ENCODE results near the gene DDX41. TPM values are rescaled to one million over a fixed set of nuclear protein-coding genes. Genes with fewer than 3 reads are reported as not detected.

The DDX41 gene
- 96.0 and 120 TPM in 2 replicates for total RNA-seq

DNA sequence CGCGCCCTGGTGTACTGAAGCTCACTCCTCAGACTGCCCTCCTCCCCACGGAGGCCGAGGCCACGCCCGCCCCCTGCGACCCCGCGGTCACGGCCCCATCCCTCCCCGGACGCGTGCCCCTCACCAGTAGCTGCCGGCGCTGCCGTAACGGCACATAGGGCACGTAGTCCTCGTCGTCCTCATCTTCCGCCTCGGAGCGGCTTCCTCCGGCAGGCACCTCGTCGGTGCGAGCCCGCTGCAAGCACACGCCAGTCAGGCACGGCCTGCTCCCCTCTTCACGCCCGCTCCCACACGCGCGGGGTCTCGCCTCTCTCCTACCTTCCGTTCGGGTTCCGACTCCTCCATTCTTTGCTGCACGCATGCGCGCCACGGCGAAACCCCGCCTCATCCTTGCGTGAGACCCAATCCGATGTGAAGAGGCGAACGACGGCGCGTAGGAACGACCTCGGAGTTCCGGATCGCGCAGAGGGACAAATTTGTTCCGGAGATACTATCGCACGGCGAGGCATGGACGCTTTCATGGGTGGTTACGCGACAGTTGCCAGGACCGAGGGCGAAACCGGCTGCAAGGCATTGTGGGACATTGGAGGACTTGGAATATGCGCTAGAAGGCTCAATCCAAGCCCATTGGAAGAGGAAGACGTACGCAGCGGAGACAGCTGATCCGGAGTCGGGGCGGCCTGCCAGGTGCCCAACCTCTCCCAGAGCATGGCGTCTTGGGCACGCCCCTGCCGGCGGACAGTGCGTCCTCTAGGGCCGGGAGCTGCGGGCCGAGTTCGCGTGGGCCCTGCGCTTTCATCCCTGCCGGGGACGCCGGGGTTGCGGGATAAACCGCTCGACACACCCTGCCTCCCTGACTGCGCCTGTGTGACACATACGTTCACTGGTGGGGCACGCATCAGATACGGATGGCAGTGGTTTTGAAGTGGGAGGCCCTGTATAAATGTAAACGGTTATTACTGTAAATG is at the start of gene DDX41:
DDX41 (minus strand) TSS at position 361 of the 968 bp plus-strand sequence; CDS start at position 345, 16 bp downstream.

DNA sequence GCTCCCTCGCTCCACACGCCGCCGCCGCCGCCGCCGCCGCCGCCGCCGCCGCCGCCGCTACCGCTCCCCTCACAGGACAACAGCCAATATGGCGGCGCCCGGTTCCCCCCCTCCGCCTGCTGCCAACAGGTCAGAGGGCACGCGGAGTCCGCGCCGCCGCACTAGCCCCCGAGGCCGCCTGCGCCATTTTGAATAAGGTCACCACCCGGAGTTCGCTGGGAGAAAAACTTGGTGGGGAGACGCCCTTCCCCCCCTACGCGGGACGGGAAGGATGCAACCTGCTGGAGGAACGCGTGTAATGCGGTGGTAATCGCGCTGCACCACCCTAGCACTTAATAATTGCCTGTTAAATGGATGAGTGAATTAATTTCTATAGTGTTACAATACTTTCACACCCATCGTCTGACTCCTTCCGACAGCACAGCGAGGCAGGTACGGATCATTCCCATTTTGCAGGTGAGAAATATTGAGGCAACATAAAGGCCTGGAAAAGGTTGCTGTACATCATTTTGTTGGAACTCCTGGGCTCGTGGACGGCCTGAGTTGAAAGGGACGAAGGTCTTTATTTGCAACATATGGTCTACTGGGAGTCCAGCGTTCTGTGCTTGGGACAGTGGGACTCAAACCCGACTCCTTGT is 37.8 kb upstream of the DDX41 start, which contains the start of gene FAM193B:
FAM193B (minus strand) TSS at position 90 of the 638 bp plus-strand sequence. CDS start 105 bp downstream, outside the sequence.

DNA sequence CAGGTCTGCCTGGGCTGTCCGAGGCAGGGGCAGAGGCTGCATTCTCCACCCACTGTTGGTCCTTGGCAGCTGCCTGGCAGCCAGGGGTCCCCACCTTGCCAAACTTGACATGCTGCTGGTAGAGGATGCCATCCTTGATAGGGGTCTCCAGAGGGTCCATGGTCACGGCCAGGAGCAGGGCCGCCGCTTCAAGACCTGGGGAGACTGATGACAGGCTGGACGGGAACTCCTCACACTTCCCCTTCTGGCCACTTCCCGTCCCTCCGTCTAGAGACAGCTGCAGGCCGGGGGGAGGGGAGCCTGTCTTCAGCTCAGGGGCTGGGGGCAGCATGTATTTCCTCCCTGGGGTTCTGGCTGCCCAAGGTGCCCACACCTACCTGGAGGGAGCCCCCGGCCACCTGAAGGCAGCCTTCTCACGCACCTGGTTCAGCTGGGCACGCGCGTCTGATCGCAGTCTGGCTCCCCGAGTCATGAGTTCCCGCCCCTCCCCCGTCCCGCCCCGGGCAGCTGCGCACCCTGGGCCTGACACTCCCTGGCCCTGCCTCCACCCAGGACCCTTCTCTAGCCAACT is 7.3 kb downstream of the DDX41 start, which contains the start of gene DOK3:
DOK3 (minus strand) TSS at position 446 of the 571 bp plus-strand sequence; CDS start at position 160, 286 bp downstream.

GRCh38 chr5:177497292-177498012 is 19.3 kb downstream of the DDX41 start, which contains the start of gene PDLIM7:
TSS of gene PDLIM7 (minus strand) at chr5:177497604. CDS start at chr5:177496512, 1,092 bp downstream.

DNA sequence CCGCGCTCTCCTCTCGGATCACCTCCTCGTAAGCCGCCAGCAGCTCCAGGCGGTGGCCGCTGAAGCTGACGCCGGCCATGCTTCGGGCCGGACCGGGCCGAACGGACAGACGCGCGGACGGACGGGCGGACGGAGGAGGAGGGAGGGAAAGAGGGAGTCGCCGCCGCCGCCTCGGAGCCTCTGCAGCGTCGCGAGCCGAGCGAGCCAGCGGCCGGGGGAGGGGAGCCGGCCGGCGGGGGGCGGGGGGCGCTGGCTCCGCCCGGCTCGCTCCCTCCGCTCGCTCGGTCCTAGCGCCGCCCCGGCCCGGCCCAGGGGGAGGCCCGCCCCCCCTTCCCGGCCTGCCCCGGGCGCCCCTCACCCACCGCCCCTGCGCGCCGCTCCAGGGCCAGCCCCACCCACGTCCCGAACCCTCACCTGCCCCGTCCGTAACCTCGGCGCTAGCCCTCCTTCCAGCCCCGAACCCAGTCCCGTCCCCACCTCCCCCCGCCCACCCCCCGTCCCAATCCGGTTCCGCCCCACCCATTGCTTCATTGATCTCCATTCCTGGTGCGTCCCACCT is 43.2 kb downstream of the DDX41 start, which contains the start of gene DBN1:
DBN1 (minus strand) TSS at position 192 of the 559 bp plus-strand sequence; CDS start at position 79, 113 bp downstream.

Other genes starting within 250 kb of the DDX41 start
- gene RAB24, start 213.2 kb downstream of the DDX41 start, total RNA-seq = 20.5 and 23.9 TPM in 2 replicates
- gene PRELID1, start 213.2 kb downstream of the DDX41 start, total RNA-seq = 69.4 and 98.8 TPM in 2 replicates
- gene MXD3, start 205.1 kb downstream of the DDX41 start, total RNA-seq = 1.2 and 1.4 TPM in 2 replicates
- 253 and 357 TPM in 2 replicates for gene LMAN2, start 165.3 kb downstream of the DDX41 start, total RNA-seq
- gene RGS14, start 159.0 kb downstream of the DDX41 start, total RNA-seq = 3.8 and 12.5 TPM in 2 replicates
- gene SLC34A1, start 132.5 kb downstream of the DDX41 start, total RNA-seq = 0.14 TPM in 1 of 2 replicates, not detected in the other
- not detected in 2 replicates for gene PFN3, start 116.3 kb downstream of the DDX41 start, total RNA-seq
- 4.4 and 9.8 TPM in 2 replicates for gene F12, start 107.4 kb downstream of the DDX41 start, total RNA-seq
- gene GRK6, start 90.3 kb downstream of the DDX41 start, total RNA-seq = 38.6 and 44.3 TPM in 2 replicates
- gene PRR7, start 70.1 kb downstream of the DDX41 start, total RNA-seq = 3.1 and 4.8 TPM in 2 replicates
- 59.8 and 140 TPM in 2 replicates for gene DBN1, start 43.3 kb downstream of the DDX41 start, total RNA-seq
- gene PDLIM7, start 19.4 kb downstream of the DDX41 start, total RNA-seq = 33.2 and 91.4 TPM in 2 replicates
- 0.68 and 7.6 TPM in 2 replicates for gene DOK3, start 7.1 kb downstream of the DDX41 start, total RNA-seq
- 10.9 and 19.2 TPM in 2 replicates for gene FAM193B, start 37.6 kb upstream of the DDX41 start, total RNA-seq
- 183 and 198 TPM in 2 replicates for gene TMED9, start 75.2 kb upstream of the DDX41 start, total RNA-seq
- 37.0 and 42.0 TPM in 2 replicates for gene B4GALT7, start 83.2 kb upstream of the DDX41 start, total RNA-seq